ENCODE data around the gene CGGBP1.
"Not testable (repeated sequence)": the region's sequence is repeated elsewhere in the genome, so short reads cannot be mapped to it uniquely, and the experiment has no call there.

Gene CGGBP1

GRCh38 chr3:88033808-88034207, 25.0 kb downstream of the CGGBP1 start:
- no peak for DNase-seq

- no peak for DNase-seq
Observed at GRCh38 chr3:88033079-88033478, 25.7 kb downstream of the CGGBP1 start.

- no peak for DNase-seq
Observed at GRCh38 chr3:88032245-88032644, 26.6 kb downstream of the CGGBP1 start.

- no peak for DNase-seq
Observed at GRCh38 chr3:88031642-88032077, 27.1 kb downstream of the CGGBP1 start.

GRCh38 chr3:88030210-88030609, 28.6 kb downstream of the CGGBP1 start:
- DNase-seq: no peak

- DNase-seq: no peak
Observed at GRCh38 chr3:88028876-88029275, 29.9 kb downstream of the CGGBP1 start.

- no peak for DNase-seq
Observed at GRCh38 chr3:88025001-88025552, 33.7 kb downstream of the CGGBP1 start.

- DNase-seq: no peak
Observed at GRCh38 chr3:88019024-88019423, 39.8 kb downstream of the CGGBP1 start.

GRCh38 chr3:88015656-88016055, 43.1 kb downstream of the CGGBP1 start:
- not testable (repeated sequence) for DNase-seq

GRCh38 chr3:88013592-88013991, 45.2 kb downstream of the CGGBP1 start:
- no peak for DNase-seq

GRCh38 chr3:88010810-88011209, 48.0 kb downstream of the CGGBP1 start:
- no peak for DNase-seq

GRCh38 chr3:88009066-88009465, 49.7 kb downstream of the CGGBP1 start:
- DNase-seq: no peak

GRCh38 chr3:88005066-88005465, 53.7 kb downstream of the CGGBP1 start:
- DNase-seq: no peak

GRCh38 chr3:88003115-88003755, 55.6 kb downstream of the CGGBP1 start:
- DNase-seq: no peak

- no peak for DNase-seq
Observed at GRCh38 chr3:88002448-88002847, 56.4 kb downstream of the CGGBP1 start.
